Endometrial microvascular endothelial cells (primary cell): ENCODE measurements around the gene RCOR2. TPM values are rescaled to one million over a fixed set of nuclear protein-coding genes. Genes with fewer than 3 reads are reported as not detected.

ENCODE experiments used
- in situ Hi-C: cut with HindIII; loops from 2 replicates; pipeline ENCODE4 v1.10.0; 2017; ENCODE audit warnings: low sequenced_read_pairs, low pct_unique_long_range_greater_than_20kb; ENCODE audit errors: inconsistent ontology term
- total RNA-seq: library from RNA; depleted of rRNA; stranded (reverse); fragments of >200 nt; gene quantifications from one replicate; pipeline ENCODE4 v1.2.3, GENCODE V29; 2015; ENCODE audit errors: inconsistent ontology term

RCOR2 gene
- total RNA-seq, 1 donor from 2014 or later = not detected

- in situ Hi-C loops = no loop called here
Observed at GRCh38 chr11:63884196-63884932, 32.6 kb downstream of the RCOR2 start.

DNA sequence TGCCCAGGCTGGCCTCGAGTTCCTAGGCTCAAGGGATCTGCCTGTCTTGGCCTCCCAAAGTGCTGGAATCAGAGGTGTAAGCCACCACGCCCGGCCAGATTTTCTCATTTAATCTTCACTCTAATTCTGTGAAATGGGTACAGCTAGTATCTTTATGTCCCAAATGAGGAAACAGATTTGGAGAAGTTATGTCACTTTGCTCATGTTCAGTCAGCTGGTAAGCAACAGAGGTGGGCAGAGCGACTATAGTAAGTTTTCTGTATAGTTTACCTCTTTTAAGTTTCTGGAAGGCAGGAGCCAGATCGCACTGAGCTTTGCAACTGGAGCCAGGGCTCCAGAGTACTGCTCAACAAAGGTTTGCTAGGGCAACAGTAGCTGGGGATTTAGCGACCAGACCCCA, 33.2 kb downstream of the RCOR2 start:
- in situ Hi-C loops = no loop called here

DNA sequence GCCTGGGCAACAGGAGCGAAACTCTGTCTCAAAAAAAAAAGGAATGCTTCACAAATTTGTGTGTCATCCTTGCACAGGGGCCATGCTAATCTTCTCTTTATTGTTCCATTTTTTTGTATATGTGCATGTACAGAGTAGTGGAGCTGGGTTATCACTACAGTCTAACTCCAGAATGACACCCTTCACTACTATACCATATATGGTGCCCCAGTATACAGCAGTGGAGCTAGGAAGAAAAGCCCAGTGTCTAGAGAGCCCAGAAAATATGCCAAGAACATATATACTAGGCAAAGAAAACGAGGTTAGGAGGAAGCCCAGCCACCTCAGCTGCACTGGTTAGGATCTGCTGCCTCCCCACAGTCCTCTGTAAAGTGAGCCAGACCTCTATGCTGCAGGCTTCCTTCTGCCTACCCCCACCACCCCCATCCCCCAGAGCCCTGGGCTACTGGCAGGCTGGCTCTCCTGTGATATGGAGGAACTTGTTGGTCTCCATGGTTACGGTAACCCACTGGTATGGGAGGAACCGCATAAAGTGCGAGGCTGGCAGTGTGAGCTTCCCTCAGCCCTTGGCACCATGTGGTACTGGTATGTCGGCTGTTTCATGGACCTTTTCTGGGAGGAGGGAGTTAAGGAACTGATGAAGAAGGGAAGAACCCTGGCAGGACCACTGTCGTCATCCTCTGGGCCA, 34.3 kb downstream of the RCOR2 start:
- in situ Hi-C loops = no loop called here

DNA sequence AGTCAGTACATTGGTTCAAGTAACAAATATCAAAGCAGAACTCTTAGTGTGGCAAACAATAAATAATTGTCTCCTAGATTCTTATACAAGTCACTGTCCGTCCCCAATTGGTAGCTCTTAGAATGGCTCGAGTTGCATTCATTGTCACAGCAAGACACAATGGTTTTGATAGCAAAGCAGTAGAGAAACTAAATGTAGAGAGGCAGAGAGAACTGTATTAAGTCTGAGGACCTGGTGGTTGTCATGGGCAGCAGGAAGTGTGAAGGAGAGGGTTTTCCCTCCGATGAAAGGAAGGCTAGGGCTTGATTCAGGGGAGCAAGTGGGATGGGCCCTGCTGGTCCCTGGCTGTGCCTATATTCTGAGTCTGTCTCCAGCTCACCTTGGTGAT, 36.6 kb downstream of the RCOR2 start:
- in situ Hi-C loops = no loop called here

DNA sequence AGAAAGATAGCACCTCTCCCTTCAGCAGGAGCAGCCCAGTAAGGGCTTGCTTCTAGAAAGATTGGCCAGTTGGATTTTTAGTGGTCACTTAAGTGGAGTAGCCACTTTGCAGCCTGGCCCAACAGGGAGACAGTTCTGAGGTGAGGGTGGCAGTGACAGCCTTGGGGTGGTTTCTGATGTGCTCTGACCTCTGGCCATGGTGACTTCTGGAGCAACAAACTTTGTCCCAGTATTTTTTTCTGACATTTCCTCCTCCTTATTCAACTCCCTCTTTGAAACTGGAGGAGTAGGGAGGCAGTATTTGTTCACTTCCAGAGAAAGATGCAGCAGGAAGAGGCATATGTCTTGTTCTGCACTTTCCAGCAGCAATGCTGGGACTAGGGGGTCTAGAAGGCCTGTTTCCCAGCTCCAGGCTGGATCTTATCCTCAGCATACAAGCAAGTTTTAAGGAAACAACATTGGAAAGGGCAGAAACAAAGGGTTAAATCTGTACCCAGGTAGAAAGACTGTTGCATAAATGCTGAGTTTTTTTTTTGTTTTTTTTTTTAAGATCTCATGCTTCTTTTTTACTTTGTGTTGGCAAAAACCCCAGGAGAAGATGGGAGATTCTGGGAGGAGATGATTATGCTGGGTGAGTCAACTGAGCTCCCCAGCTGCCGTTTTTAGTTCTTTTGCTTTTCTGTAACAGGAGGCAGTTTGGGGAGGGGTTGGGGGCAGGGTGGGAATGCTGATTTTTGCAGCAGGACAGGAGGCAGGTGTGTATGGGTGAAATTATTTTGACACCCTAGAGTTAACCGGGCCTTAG, 37.2 kb downstream of the RCOR2 start:
- in situ Hi-C loops = no loop called here

DNA sequence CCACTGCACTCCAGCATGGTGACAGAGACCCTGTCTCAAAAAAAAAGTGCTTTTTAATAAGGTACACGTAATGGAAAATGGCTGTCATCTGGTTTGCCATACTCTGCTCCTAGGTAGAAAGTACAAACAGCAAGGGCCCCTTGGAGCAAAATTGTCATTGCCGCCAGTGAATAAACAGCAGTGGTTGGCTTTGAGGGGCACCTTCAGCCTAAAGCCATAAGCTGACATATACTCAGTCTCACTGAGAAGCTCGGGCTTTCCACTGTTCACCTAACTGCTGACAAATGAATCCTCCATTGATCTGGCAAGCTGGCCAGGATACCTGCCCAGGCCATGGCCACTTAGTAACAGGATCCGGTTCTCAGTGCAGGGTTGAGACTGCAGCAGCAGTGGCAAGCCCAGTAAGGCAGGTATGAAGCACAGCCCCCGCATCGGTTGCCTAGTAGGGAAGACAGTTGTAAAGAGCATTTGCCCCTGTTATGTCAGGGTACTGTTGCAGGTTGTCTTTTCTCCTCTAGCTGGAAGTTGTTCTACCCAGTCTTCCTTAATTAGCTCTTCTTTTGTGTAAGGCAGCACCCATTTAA, 39.2 kb downstream of the RCOR2 start:
- in situ Hi-C loops = no loop called here

- in situ Hi-C loops = no loop called here
Observed at GRCh38 chr11:63876616-63877015, 40.3 kb downstream of the RCOR2 start.

DNA sequence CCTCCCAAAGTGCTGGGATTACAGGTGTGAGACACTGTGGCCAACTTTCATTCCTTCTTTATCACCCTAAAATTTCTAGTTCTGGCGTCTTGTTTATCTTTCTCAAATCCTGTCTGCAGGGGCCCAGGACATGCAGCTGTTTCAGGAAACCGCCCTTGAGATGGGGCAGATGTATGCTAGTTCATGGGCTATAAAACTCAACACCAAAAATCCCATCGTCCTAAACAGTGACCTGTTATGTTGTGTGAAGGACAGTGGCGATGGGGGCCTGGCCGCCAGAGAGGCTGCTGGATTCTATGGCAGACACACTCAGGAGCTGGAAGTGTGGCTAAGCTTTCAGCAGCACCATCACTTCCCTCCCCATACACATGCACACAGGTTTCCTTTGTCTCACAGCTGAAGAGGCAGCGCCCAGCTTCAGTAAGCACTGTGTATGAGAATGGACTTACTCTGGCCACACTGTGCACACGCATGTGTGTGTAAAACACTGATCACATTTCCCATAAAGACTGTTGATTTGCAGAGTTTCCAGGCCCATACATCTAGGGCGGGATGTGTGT, 41.4 kb downstream of the RCOR2 start:
- in situ Hi-C loops = no loop called here

- in situ Hi-C loops = no loop called here
Observed at GRCh38 chr11:63874511-63874910, 42.5 kb downstream of the RCOR2 start.

- in situ Hi-C loops = no loop called here
Observed at GRCh38 chr11:63873311-63873710, 43.7 kb downstream of the RCOR2 start.

- in situ Hi-C loops = no loop called here
Observed at GRCh38 chr11:63872800-63873197, 44.2 kb downstream of the RCOR2 start.

- in situ Hi-C loops = no loop called here
Observed at GRCh38 chr11:63871962-63872799, 44.8 kb downstream of the RCOR2 start.

DNA sequence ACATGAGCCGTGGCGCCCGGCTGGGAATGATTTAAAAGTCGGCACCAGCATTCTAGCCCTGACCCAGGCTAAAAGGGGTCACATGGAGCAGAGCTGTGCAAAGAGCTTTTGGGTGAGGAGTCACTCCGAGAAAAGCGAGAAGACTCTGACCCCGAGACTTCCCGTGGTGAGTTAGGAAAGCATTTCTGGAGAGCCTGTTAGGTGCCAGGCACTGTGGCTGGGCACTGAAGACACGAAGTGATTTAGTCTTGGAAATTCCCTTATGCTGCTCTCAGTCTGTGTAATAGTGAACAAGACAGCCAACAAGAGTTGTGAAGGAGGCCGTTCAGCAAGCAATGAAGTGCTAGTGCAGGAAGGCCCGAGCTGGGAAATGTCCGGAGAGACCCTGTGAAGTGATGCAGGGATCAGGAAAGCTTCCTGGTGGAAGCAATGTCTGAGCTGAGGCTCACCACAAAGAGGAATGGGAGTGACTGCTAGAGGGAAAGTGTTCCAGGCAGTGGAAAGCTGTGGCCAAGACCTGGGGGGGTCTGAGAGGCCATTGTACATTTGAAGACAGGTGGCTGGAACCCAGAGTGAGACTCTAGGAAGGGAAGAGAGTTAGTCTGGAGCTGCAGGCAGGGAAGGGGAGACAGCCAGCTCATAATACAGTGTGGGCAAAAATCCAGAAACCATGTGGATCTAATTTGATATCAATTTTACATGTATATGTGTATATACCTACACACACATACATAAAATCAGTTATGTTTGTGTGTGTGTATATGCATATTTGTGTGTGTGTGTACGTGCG, 46.4 kb downstream of the RCOR2 start:
- in situ Hi-C loops = no loop called here

DNA sequence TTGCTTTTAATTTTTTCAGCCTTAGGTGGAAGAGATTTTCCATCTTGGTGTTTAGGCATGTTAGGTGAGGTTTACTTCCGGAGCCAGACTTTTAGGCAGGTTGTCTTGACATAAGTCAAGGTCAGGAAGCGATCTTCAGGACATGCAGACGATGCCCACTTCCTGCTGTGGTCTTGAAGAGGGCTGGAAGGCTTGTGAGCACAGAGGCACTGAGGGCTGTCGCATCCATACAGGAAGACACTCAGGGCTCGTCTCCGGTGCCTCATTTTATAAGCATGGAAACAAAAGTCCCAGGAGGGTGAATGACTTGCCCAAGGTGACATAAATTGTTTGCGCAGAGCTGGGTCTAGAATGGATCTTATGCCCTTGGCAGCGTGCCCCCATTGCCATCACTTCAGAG, 47.3 kb downstream of the RCOR2 start:
- in situ Hi-C loops = no loop called here

DNA sequence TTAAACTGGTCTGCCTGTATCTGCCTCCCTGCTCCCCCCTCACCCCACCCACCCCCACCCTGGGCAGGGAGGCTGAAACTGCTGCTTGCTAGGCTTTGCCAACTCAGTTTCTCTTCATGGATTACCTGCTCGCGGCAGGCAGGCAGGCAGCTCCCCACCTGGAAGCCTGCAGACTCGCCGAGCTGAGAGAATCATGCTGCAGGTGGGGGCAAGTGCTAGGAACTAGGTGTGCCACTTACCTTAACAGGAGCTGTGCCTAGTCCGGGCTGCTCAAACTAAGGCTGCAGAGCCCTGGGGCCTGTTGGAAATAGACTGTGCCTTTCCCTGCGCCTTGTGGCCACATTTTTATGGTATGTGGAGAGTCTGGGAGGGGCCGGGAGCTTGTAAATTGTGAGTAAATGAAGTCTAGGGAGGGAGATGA, 47.8 kb downstream of the RCOR2 start:
- in situ Hi-C loops = no loop called here

DNA sequence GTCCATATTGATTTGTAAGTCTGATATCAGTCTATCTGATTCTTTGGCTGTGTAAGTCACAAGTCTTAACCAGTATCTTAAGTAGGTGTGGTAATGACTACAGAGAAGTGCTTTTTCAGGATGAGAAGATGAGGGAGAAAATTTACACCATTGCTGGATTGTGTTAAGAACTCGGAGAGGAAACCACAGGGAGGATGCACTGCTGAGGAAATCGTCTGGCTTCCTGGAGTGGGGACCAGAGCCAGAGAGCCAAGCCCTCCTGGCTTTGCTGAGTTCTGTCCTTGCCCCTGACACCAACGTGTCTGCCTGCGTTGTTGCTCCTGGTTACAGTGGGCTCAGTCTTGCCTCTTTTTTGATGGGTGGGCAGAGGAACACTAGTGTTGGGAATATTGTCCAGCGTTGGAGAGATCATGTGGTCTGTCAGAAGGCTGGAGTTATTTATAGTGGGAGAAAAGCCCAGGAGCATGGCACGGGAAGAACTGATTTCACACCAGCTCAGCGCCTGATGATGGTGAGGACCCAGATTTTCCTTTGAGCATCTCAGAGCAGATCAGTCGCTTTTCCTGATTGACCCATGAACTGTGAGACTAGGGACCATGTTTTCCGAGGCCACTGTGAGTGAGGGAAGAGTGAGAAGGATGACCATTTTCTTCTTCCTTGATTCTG, 48.4 kb downstream of the RCOR2 start:
- in situ Hi-C loops = no loop called here

DNA sequence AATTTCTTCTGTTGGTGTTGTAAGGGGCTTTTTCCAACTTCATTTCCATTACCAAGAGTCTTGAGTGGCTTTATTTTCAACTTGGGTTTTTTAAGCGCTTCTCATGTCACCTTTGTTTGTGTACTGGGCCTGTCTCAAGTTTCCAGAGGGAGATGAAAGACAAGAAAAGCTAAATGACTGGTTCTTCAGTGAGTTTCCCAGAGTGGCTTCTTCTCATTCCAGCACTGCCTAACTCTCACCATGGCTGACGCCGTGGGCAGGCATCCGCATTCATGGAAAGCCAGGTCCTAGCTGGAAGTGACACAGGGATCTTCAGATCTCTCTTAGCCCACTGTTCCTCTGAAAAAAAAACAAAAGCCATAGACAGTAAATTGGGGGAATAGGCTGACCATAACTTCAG, 49.5 kb downstream of the RCOR2 start:
- in situ Hi-C loops = no loop called here
